ENCODE results near the gene SLC9B2.
A peak's percentile ranks its signal among the peaks of the same experiment; 100 is the strongest.
"Not testable (repeated sequence)": the region's sequence is repeated elsewhere in the genome, so short reads cannot be mapped to it uniquely, and the experiment has no call there.

SLC9B2 gene

DNA sequence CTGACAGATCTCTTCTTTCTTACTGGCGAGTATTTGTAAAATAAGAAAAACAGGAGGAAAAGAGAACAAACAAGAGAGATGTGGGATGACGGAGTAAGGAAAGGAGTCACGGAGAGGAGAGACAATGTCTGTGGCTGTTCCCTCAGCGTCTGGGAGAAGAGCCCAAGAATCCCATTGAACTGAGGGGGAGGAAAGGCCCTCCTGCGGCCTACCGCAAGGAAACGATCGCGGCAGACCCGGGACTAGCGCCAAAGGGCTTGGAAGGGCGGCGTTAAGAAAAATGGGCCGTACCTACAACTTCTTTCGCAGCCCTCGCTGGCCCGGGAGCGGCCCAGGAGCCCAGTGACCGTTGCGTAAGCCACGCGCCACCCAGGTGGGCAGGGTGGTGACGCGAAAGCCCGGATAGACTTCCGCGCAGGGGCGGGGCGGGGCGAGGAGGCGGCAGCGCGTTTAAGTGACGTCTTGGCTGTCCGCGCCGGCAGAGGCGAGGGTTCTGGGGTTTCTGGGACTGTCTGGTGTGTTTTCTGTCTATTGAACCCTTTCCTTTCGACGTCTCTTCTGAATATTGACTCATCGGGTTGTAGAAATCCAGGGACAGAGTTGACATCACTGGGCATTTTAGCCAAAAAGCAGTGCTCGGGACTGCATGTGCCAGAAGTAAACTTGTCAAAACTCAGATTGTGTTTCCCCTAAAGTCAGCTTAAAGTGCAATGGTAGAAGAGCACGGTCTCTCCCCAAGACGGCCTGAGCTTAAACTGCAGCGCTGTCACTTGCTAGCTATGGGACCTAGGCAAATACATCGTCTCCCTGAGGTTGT lies 57.0 kb downstream of the SLC9B2 start, which contains the start of gene SLC9B1:
Gene SLC9B1 (minus strand): TSS at position 398 of the 817 bp plus-strand sequence. CDS start 27,994 bp downstream, outside the sequence.
- peak; percentile 84 to 94 (median 90) for DNase-seq (ENCODE audit: low read depth in 4 of 4, low spot score in 1 of 4)

GRCh38 chr4:103018391-103019307 lies 57.9 kb downstream of the SLC9B2 start:
- DNase-seq (ENCODE audit: low read depth in 4 of 4, low spot score in 1 of 4), result no peak

GRCh38 chr4:103012551-103012950 lies 64.0 kb downstream of the SLC9B2 start:
- DNase-seq (ENCODE audit: low read depth in 4 of 4, low spot score in 1 of 4), result no peak

- no peak for DNase-seq (ENCODE audit: low read depth in 4 of 4, low spot score in 1 of 4)
Observed at GRCh38 chr4:103012060-103012459, 64.5 kb downstream of the SLC9B2 start.

DNA sequence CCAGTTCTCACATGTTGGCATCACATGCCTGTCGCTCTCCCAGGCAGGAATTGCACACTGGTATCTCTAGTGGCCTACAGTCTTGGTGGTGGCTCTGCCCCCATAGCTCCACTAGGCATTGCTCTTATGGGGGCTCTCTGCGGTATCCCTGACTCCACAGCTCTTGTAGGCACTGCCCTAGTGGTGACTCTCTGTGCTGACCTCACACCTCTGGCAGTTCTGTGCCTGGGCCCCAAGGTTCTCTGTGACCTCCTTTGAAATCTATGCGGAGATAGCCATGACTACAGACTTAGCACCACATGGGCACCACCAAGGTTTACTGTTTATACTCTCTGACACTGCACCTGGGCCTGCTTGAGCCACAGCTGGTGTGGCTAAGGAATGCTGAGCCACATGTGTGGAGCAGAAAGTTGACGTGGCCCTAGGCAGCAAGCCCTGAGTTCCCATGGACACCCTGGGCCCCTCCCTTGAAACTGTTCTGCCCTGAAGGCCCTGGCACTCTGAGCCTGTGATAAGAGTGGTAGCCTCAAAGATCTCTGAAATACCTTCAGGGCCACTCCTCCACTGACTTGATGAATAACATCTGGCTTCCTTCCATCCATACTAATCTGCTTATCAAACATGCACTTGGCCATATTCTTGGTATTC lies 65.1 kb downstream of the SLC9B2 start:
- no peak for DNase-seq (ENCODE audit: low read depth in 4 of 4, low spot score in 1 of 4)

- DNase-seq (ENCODE audit: low read depth in 4 of 4, low spot score in 1 of 4), result no peak
Observed at GRCh38 chr4:103010804-103011203, 65.8 kb downstream of the SLC9B2 start.

GRCh38 chr4:103008875-103009729 lies 67.5 kb downstream of the SLC9B2 start:
- no peak for DNase-seq (ENCODE audit: low read depth in 4 of 4, low spot score in 1 of 4)

GRCh38 chr4:103002551-103002950 lies 74.0 kb downstream of the SLC9B2 start:
- DNase-seq (ENCODE audit: low read depth in 4 of 4, low spot score in 1 of 4), result no peak

- no peak for DNase-seq (ENCODE audit: low read depth in 4 of 4, low spot score in 1 of 4)
Observed at GRCh38 chr4:102994803-102995202, 81.8 kb downstream of the SLC9B2 start.

DNA sequence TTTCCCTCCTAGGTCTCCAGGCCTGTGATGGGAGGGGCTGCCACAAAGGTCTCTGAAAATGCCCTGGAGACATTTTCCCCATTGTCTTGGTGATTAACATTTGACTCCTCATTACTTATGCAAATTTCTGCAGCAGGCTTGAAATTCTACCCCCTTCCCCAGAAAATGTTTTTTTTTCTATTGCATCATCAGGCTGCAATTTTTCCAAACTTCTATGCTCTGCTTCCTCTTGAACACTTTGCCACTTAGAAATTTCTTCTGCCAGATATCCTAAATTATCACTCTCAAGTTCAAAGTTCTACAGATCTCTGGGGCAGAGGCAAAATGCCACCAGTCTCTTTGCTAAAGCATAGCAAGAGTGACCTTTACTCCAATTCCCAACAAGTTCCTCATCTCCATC lies 82.6 kb downstream of the SLC9B2 start:
- DNase-seq (ENCODE audit: low read depth in 4 of 4, low spot score in 1 of 4), result not testable (repeated sequence)

DNA sequence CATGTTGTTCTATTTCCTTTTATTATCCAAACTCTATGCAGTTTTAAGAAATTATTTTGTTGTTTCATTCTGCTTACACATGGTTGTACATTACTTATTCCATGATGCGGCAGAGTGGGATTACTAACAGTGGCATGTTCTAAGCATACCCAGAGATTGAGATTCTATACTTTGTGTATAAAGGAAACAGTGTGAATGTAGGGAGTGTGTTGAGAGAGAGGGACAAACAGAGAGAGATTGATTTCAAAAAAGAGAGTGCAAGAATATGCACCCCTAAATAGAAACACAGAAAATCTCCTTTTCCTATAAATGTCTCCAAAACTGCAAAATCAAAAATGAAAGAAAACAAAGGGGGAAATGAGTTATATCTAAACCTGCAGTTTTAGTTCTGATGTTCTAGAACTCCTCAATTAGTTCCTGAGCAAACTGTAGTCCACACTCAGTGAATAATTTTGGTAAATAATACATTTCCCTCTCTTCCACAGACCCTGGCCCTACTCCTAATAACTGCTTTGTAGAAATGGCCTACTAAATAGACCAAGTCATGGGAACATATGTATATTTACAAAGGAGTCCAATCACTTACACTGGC lies 88.0 kb downstream of the SLC9B2 start:
- no peak for DNase-seq (ENCODE audit: low read depth in 4 of 4, low spot score in 1 of 4)

GRCh38 chr4:102981005-102981404 lies 95.6 kb downstream of the SLC9B2 start:
- DNase-seq (ENCODE audit: low read depth in 4 of 4, low spot score in 1 of 4), result no peak
